Heart left ventricle (tissue), 16 donors: ENCODE results near the gene SIGLEC8. TPM values are rescaled to one million over a fixed set of nuclear protein-coding genes. Genes with fewer than 3 reads are reported as not detected.
"Not testable (repeated sequence)": the region's sequence is repeated elsewhere in the genome, so short reads cannot be mapped to it uniquely, and the experiment has no call there.

Source experiments
- ATAC-seq, 4 donors: fragments of 200-7000 bp; cut with Tn5 transposase; one replicate each; pipeline ENCODE4 v1.9.1; 2020 to 2022; ENCODE audit warnings: moderate library complexity in 4 of 4, mild to moderate bottlenecking in 3 of 4, moderate number of reproducible peaks in 1 of 4
- DNase-seq, 5 donors: peaks; one replicate each; pipeline ENCODE4 v3.0.0-alpha.2; 2020
- H3K27ac ChIP-seq, 12 donors: fragments of 200-600 bp; sonication (generic) in 4 of 12; one replicate each; pipeline versions ENCODE4 v1.5.0 to v1.8.0; 2016 to 2022; ENCODE audit warnings: mild to moderate bottlenecking in 2 of 12
- H3K27me3 ChIP-seq, 9 donors: fragments of 200-600 bp; sonication (generic) in 2 of 9; one replicate each; pipeline versions ENCODE4 v1.5.1 to v1.8.0; 2016 to 2022; ENCODE audit warnings: mild to moderate bottlenecking in 3 of 9
- H3K36me3 ChIP-seq, 9 donors: fragments of 200-600 bp; sonication (generic) in 2 of 9; one replicate each; pipeline versions ENCODE4 v1.5.0 to v1.8.0; 2018 to 2022; ENCODE audit warnings: mild to moderate bottlenecking in 2 of 9
- H3K4me1 ChIP-seq, 12 donors: fragments of 200-600 bp; sonication (generic) in 4 of 12; one replicate each; pipeline versions ENCODE4 v1.5.0 to v1.8.0; 2016 to 2022; ENCODE audit warnings: mild to moderate bottlenecking in 3 of 12
- H3K4me3 ChIP-seq, 12 donors: fragments of 200-600 bp; sonication (generic) in 4 of 12; one replicate each; pipeline versions ENCODE4 v1.5.0 to v1.8.0; 2017 to 2022; ENCODE audit warnings: mild to moderate bottlenecking in 9 of 12, moderate library complexity in 4 of 12
- H3K9me3 ChIP-seq, 12 donors: fragments of 200-600 bp; sonication (generic) in 4 of 12; one replicate each; pipeline versions ENCODE4 v1.5.0 to v1.8.0; 2016 to 2022; ENCODE audit warnings: mild to moderate bottlenecking in 1 of 12
- POLR2A ChIP-seq, 2 donors: fragments of 450-650 bp; IDR thresholded peaks; one replicate each; pipeline ENCODE4 v1.6.1; 2017; ENCODE audit warnings: antibody characterized with exemption in 2 of 2, mild to moderate bottlenecking in 2 of 2, moderate library complexity in 2 of 2
- WGBS, 4 donors: extraction: QIAGEN DNeasy Blood & Tissue Kit in 2 of 4; methylation state at CpG; one replicate each; pipeline versions ENCODE4 v1.1.5 to v1.1.7; 2013 to 2018; 5-methylcytosine and 5-hydroxymethylcytosine counted together
- intact Hi-C, 10 donors: fragments of 100-400 bp; cut with DNase I; formaldehyde crosslinking; loops; one replicate each; pipeline versions ENCODE4 v1.11.1 to v1.14.2; 2022
- polyA plus RNA-seq, 2 donors: library from polyadenylated mRNA; stranded (reverse); fragments of 200-250 nt; gene quantifications; one replicate each; pipeline ENCODE4 v1.2.3, GENCODE V29; 2013
- total RNA-seq, 9 donors: library from RNA; depleted of rRNA in 2 of 9; stranded (reverse); fragments of >200 nt in 2 of 9; fragmentation: NEBNext Ultra II Directional in 3 of 9; extraction: Animal tissue kit (Norgen Biotek cat#: 25700) in 3 of 9; gene quantifications; one replicate each; pipeline versions ENCODE4 v1.1.0 to v1.2.4, GENCODE V29; 2016 to 2023
- TF ChIP-seq, protein P1 (sequence below), 12 donors: fragments of 200-600 bp; sonication (generic) in 4 of 12; IDR thresholded peaks; one replicate each; pipeline versions ENCODE4 v1.5.0 to v1.8.0; 2018 to 2022; ENCODE audit warnings: antibody characterized with exemption in 12 of 12, mild to moderate bottlenecking in 5 of 12
- donor health status: ischemic (EF 13 %, LVEDD 7.1; RV severe dilation, severe dysfunction).
- donor health status: healthy with polysubstance abuse.
- donor health status: DM: no; HTN: yes; CAD: no.
- donor health status: DM: no; HTN: no; CAD: no.
- donor health status: ischemic (EF 25% LVEDD 6.9; RV normal size, moderate dysfunction).
- donor health status: ischemic (EF 25% LVEDD 5.7; RV mildly dilated, moderate dysfunction).
- donor health status: healthy.
- donor health status: DM: yes; HTN: yes; CAD: no.
- donor health status: ischemic (EF 35%, LVEDD 5.7; RV mildly dilated, moderate dysfunction).
- donor health status: nonischemic (EF 11% LVEDD 7.7; RV severe dilation, severe dysfunction).
- donor health status: DM: yes; HTN: yes; CAD: no.
- donor health status: PGD.
- donor health status: ischemic (EF 29% LVEDD 5.4; RV normal size, mild dysfunction).
- donor health status: nonischemic (EF 23%, LVEDD 6.1; RV moderate dilation, normal function).

SIGLEC8 gene
- total and polyA plus RNA-seq, 11 donors, result 0.12 to 0.48 TPM; not detected in 9

DNA sequence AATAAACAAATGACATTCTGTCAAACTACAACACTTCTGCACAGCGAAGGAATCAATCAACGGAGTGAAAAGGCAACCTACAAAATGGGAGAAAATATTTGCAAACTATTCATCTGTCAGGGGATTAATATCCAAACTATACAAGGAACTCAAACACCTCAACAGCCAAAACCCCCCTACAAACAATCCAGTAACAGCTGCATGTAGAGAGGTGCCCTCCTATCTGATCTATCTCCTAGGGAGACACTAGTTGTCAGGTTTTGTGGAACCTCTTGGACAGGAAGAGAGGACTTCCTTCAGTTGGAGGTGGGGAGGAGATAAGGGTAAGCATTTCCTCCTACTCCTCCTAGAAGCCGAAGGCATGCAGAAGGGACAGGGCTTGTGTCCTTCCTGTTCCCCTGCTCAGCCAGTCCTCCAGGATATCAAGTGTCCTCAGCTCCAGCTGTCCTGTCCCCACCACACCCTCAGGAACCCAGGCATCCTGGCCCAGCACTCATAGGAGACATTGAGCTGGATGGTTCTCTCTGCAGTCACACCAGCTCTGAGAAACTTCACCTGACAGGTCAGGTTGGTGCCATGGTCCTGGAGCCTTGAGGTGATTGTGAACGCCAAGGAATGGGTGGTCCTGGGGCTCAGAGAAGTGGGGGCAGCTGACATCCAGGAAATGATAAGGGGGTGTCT, 9.8 kb upstream of the SIGLEC8 start:
- Histone ChIP-seq H3K4me1 (peaks cover 0 to 22% (median 0%) of the 10 kb centered on the region in 12 donors), H3K27ac (no peak overlapping the region), H3K9me3 (no peaks in the 10 kb centered on the region), H3K36me3 (no peaks in the 10 kb centered on the region), H3K27me3 (peaks cover 0 to 26% (median 12%) of the 10 kb centered on the region in 9 donors), H3K4me3 (no peak overlapping the region)
- 60 to 64% (median 62%) methylated on average over 4 of the region's 4 CpGs for WGBS, 4 donors
- no peak for DNase-seq
- ATAC-seq, result no peak
- TF ChIP-seq, protein P1, sequence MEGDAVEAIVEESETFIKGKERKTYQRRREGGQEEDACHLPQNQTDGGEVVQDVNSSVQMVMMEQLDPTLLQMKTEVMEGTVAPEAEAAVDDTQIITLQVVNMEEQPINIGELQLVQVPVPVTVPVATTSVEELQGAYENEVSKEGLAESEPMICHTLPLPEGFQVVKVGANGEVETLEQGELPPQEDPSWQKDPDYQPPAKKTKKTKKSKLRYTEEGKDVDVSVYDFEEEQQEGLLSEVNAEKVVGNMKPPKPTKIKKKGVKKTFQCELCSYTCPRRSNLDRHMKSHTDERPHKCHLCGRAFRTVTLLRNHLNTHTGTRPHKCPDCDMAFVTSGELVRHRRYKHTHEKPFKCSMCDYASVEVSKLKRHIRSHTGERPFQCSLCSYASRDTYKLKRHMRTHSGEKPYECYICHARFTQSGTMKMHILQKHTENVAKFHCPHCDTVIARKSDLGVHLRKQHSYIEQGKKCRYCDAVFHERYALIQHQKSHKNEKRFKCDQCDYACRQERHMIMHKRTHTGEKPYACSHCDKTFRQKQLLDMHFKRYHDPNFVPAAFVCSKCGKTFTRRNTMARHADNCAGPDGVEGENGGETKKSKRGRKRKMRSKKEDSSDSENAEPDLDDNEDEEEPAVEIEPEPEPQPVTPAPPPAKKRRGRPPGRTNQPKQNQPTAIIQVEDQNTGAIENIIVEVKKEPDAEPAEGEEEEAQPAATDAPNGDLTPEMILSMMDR (IDR thresholded peaks at IDR 0.05), result no peak
- no peak for TF ChIP-seq POLR2A (IDR thresholded peaks at IDR 0.05)
- intact Hi-C loops, result no loop called here

DNA sequence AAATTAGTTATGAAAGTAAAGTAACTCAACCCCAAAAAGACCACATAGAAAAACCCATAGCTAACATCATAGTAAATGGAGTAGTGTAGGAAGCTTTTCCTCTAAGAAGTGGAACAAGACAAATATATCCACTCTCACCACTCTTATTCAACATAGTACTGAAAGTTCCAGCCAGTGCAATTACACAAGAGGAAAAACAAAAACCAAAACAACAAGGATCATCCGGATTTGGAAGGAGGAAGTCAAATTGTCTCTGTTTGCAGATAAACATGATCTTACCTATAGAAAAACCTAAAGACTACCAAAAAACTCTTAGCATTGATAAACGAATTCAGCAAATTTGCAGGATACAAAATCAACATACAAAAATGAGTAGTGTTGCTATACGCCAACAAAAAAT, 8.5 kb upstream of the SIGLEC8 start:
- 51 to 59% (median 52%) methylated on average over 3 of the region's 3 CpGs for WGBS, 4 donors
- TF ChIP-seq, protein P1 (IDR thresholded peaks at IDR 0.05), result no peak
- no peak for TF ChIP-seq POLR2A (IDR thresholded peaks at IDR 0.05)
- no peaks in the 10 kb centered on the region for H3K9me3 ChIP-seq
- H3K27ac ChIP-seq, result no peak overlapping the region
- DNase-seq (no peak), ATAC-seq (no peak)
- intact Hi-C loops, result no loop called here
- H3K36me3 ChIP-seq, result no peaks in the 10 kb centered on the region
- H3K27me3 ChIP-seq, result peaks cover 0 to 32% (median 15%) of the 10 kb centered on the region in 9 donors
- peaks cover 0 to 35% (median 0%) of the 10 kb centered on the region in 12 donors for H3K4me1 ChIP-seq
- no peak overlapping the region for H3K4me3 ChIP-seq

DNA sequence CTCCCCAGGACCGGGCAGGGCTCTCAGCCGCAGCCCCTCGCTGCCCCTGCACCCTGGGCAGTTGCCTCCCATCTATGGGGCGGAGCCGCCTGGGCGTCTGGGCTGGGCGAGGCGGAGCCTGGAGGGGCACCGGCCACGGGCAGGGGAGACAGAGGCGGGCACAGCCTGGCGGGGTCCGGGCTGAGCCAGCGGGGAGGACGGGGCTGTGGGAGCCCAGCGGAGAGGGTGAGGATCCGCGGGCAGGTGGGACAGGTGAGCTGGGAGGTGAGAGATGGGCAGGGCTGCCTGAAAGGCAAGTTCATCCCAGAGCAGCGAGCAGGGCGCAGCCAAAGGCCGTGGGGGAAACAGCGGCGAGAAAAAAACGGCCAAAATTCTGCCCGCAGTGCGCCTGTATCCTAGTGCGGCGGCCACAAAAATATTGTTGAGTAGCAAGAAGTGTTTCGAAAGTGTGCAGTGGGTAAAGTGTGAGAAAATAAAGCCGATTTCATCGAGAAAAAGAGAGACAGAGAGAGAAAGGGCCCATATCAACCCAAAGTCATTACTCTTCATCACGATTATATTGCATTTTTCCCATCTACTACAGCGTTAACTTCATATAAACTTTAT, 5.8 kb upstream of the SIGLEC8 start:
- peaks cover 0 to 49% (median 0%) of the 10 kb centered on the region in 12 donors for H3K4me1 ChIP-seq
- DNase-seq, H3K36me3 ChIP-seq, ATAC-seq, H3K27ac ChIP-seq, H3K9me3 ChIP-seq, intact Hi-C loops: not testable (repeated sequence)
- peaks cover 0 to 45% (median 12%) of the 10 kb centered on the region in 9 donors for H3K27me3 ChIP-seq
- WGBS, 4 donors, result 21 to 40% (median 27%) methylated on average over 13 to 15 of the region's 33 CpGs
- H3K4me3 ChIP-seq, result peak overlapping the region in 1 of 12 donors; percentile 3

DNA sequence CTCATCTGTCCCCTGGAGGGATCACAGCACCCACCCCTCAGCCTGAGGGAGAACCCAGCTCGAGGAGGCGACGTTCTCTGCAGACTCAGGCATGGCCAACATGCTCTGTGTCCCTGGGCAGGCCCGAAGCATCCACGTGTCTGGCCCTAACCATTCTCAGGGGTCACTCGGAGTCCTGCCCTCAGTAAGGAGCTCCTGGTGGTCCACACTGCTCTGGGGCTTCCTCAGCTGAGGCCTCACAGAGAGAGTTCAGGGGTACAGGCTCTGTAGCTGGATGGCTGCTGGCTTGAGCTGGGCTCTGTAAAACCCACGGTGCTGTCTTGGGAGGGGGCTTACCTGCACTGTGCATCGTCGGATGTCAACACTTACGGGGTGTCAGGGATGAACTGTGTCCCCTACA, 4.4 kb upstream of the SIGLEC8 start:
- Histone ChIP-seq H3K9me3 (no peaks in the 10 kb centered on the region), H3K4me1 (peaks cover 0 to 44% (median 0%) of the 10 kb centered on the region in 12 donors), H3K4me3 (no peak overlapping the region), H3K27me3 (peaks cover 0 to 51% (median 12%) of the 10 kb centered on the region in 9 donors), H3K27ac (no peak overlapping the region), H3K36me3 (no peaks in the 10 kb centered on the region)
- WGBS, 4 donors, result 72 to 82% (median 78%) methylated on average over 5 to 10 of the region's 10 CpGs
- intact Hi-C loops, result no loop called here
- ATAC-seq, result no peak
- DNase-seq, result no peak
- no peak for TF ChIP-seq POLR2A (IDR thresholded peaks at IDR 0.05)

DNA sequence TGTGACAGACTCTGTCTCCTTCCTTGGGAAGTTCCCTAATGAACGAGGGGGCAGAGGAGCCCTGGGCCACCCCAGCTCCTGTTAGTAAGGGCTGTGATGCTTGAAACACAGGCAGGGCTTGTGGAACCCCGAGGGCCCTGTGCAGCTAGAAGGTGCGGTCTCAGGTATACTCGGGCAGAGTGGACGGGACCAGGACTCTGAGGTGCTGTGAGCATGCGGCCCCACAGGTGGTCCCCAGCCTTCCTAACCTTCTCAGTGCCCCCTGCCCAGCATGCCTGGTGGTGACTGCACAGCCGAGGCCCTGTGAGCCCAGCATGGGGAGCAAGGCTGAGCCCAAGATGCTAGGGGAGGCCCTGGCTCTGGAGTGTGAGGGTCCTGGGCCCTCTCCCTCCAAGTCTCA, 4.0 kb upstream of the SIGLEC8 start:
- peak overlapping the region in 1 of 12 donors; percentile 76 for H3K27ac ChIP-seq
- intact Hi-C loops, result no loop called here
- ATAC-seq, result no peak

More for the DNA sequence above, 4.0 kb upstream of the SIGLEC8 start:
- peaks cover 0 to 42% (median 0%) of the 10 kb centered on the region in 12 donors for H3K4me1 ChIP-seq
- H3K36me3 ChIP-seq, result no peaks in the 10 kb centered on the region
- 75 to 81% (median 76%) methylated on average over 5 to 7 of the region's 7 CpGs for WGBS, 4 donors
- H3K9me3 ChIP-seq, result no peaks in the 10 kb centered on the region
- no peak for DNase-seq
- no peak overlapping the region for H3K4me3 ChIP-seq
- H3K27me3 ChIP-seq, result peaks cover 0 to 55% (median 12%) of the 10 kb centered on the region in 9 donors
- TF ChIP-seq, protein P1 (IDR thresholded peaks at IDR 0.05), result no peak
- no peak for TF ChIP-seq POLR2A (IDR thresholded peaks at IDR 0.05)
